NCI-H446 treated with DMSO at 0.1 percent for 48 hours (cell line): ENCODE results near the gene CFAP210.

Source experiments
- DNase-seq: peaks from one replicate; lab custom pipeline; 2025; lab: John Stamatoyannopoulos, UW

Gene CFAP210

GRCh38 chr2:169694113-169694893 is at the start of gene CFAP210, which contains the start of gene PHOSPHO2:
CFAP210 (minus strand) TSS chr2:169694405; CDS start chr2:169694327, 78 bp downstream.
PHOSPHO2 (plus strand) TSS chr2:169694469; CDS start chr2:169700972, 6,503 bp downstream.
- peak; percentile 85 for DNase-seq

- DNase-seq: no peak
Measured at GRCh38 chr2:169743549-169743948, 49.3 kb upstream of the CFAP210 start.

GRCh38 chr2:169739351-169739750 is 45.1 kb upstream of the CFAP210 start:
- no peak for DNase-seq

- no peak for DNase-seq
Measured at GRCh38 chr2:169738566-169739229, 44.5 kb upstream of the CFAP210 start.

GRCh38 chr2:169736902-169737301 is 42.7 kb upstream of the CFAP210 start:
- DNase-seq: no peak

GRCh38 chr2:169735623-169736022 is 41.4 kb upstream of the CFAP210 start:
- no peak for DNase-seq

- no peak for DNase-seq
Measured at GRCh38 chr2:169734169-169734847, 40.1 kb upstream of the CFAP210 start.

GRCh38 chr2:169732583-169733358 is 38.6 kb upstream of the CFAP210 start:
- DNase-seq: no peak

- no peak for DNase-seq
Measured at GRCh38 chr2:169732075-169732474, 37.9 kb upstream of the CFAP210 start.

- no peak for DNase-seq
Measured at GRCh38 chr2:169729274-169729605, 35.0 kb upstream of the CFAP210 start.

GRCh38 chr2:169727065-169727464 is 32.9 kb upstream of the CFAP210 start:
- no peak for DNase-seq

- no peak for DNase-seq
Measured at GRCh38 chr2:169721016-169721415, 26.8 kb upstream of the CFAP210 start.

- no peak for DNase-seq
Measured at GRCh38 chr2:169718930-169719504, 24.8 kb upstream of the CFAP210 start.

- no peak for DNase-seq
Measured at GRCh38 chr2:169717691-169718063, 23.5 kb upstream of the CFAP210 start.

- no peak for DNase-seq
Measured at GRCh38 chr2:169716938-169717690, 22.9 kb upstream of the CFAP210 start.

- DNase-seq: no peak
Measured at GRCh38 chr2:169716238-169716886, 22.2 kb upstream of the CFAP210 start.

- no peak for DNase-seq
Measured at GRCh38 chr2:169715379-169716237, 21.4 kb upstream of the CFAP210 start.

GRCh38 chr2:169714699-169715098 is 20.5 kb upstream of the CFAP210 start:
- no peak for DNase-seq

GRCh38 chr2:169713331-169713730 is 19.1 kb upstream of the CFAP210 start:
- no peak for DNase-seq
